GM23338 (cell line): ENCODE data around the gene UBQLN4. TPM values are rescaled to one million over a fixed set of nuclear protein-coding genes. Genes with fewer than 3 reads are reported as not detected.

Experiments used
- ATAC-seq: fragments of 200-7000 bp; cut with Tn5 transposase; 3 replicates; pipeline ENCODE4 v1.9.1; 2020
- DNase-seq: peaks from one replicate; pipeline ENCODE4 v3.0.0-alpha.2; 2015; ENCODE audit warnings: low spot score
- H2AFZ ChIP-seq: fragments of 200-600 bp; sonication (generic); 2 replicates; pipeline ENCODE4 v1.8.0; 2016; ENCODE audit warnings: antibody characterized with exemption, mild to moderate bottlenecking, moderate library complexity
- H3F3A ChIP-seq: fragments of 200-600 bp; sonication (generic); replicated peaks from 2 replicates; pipeline ENCODE4 v1.8.0; 2017; ENCODE audit warnings: antibody characterized with exemption, mixed run types, low read depth
- H3K27ac ChIP-seq: fragments of 200-600 bp; sonication (generic); 2 replicates; pipeline ENCODE4 v1.6.1; 2016; ENCODE audit warnings: low read depth
- H3K27me3 ChIP-seq: fragments of 200-600 bp; sonication (generic); 2 replicates; pipeline ENCODE4 v1.8.0; 2016; ENCODE audit warnings: mild to moderate bottlenecking, mixed run types, moderate library complexity; ENCODE audit not compliant: insufficient read depth
- H3K36me3 ChIP-seq: fragments of 200-600 bp; sonication (generic); 2 replicates; pipeline ENCODE4 v1.8.0; 2016; ENCODE audit warnings: mild to moderate bottlenecking; ENCODE audit not compliant: insufficient read depth
- H3K4me1 ChIP-seq: fragments of 200-600 bp; sonication (generic); 2 replicates; pipeline ENCODE4 v1.8.0; 2016; ENCODE audit warnings: mild to moderate bottlenecking, moderate library complexity; ENCODE audit not compliant: insufficient read depth
- H3K4me2 ChIP-seq: fragments of 200-600 bp; sonication (generic); 2 replicates; pipeline ENCODE4 v1.7.1; 2017; ENCODE audit warnings: mixed run types
- H3K4me3 ChIP-seq: fragments of 200-600 bp; sonication (generic); 2 replicates; pipeline ENCODE4 v1.6.1; 2016; ENCODE audit warnings: mixed run types
- H3K79me2 ChIP-seq: fragments of 200-600 bp; sonication (generic); replicated peaks from 2 replicates; pipeline ENCODE4 v1.8.0; 2017; ENCODE audit warnings: mild to moderate bottlenecking; ENCODE audit not compliant: insufficient read depth
- H3K9me2 ChIP-seq: fragments of 200-600 bp; sonication (generic); 2 replicates; pipeline ENCODE4 v1.8.0; 2017; ENCODE audit not compliant: insufficient read depth
- H4K20me1 ChIP-seq: fragments of 200-600 bp; sonication (generic); replicated peaks from 2 replicates; pipeline ENCODE4 v1.8.0; 2017; ENCODE audit warnings: mild to moderate bottlenecking; ENCODE audit not compliant: insufficient read depth
- H3K27ac Mint-ChIP-seq: 2 replicates; pipeline ENCODE4 v1.8.0; 2020; ENCODE audit warnings: inconsistent platforms, mild to moderate bottlenecking, moderate library complexity, mixed read lengths
- H3K27me3 Mint-ChIP-seq: 3 replicates; pipeline ENCODE4 v1.8.0; 2022; ENCODE audit warnings: low read depth, mild to moderate bottlenecking, moderate library complexity, mixed read lengths, inconsistent platforms; ENCODE audit not compliant: insufficient read depth, poor library complexity
- H3K36me3 Mint-ChIP-seq: 3 replicates; pipeline ENCODE4 v1.8.0; 2021; ENCODE audit warnings: low read depth, mild to moderate bottlenecking, inconsistent platforms, moderate library complexity, mixed read lengths
- H3K4me1 Mint-ChIP-seq: 3 replicates; pipeline ENCODE4 v1.8.0; 2020; ENCODE audit warnings: mild to moderate bottlenecking, inconsistent platforms, mixed read lengths
- H3K4me3 Mint-ChIP-seq: 3 replicates; pipeline ENCODE4 v1.8.0; 2021; ENCODE audit warnings: moderate library complexity, mild to moderate bottlenecking, inconsistent platforms, mixed read lengths
- H3K9me3 Mint-ChIP-seq: 3 replicates; pipeline ENCODE4 v1.8.0; 2020; ENCODE audit warnings: moderate library complexity, mild to moderate bottlenecking, inconsistent platforms, mixed read lengths
- CREB1 ChIP-seq: fragments of 250-450 bp; sonication (Bioruptor Pico); IDR thresholded peaks from 2 replicates; pipeline ENCODE4 v1.5.0; 2020; ENCODE audit warnings: low read depth, mild to moderate bottlenecking, moderate library complexity
- CTCF ChIP-seq, 2 experiments: fragments of 200-600 bp in 1 of 2; sonication (generic) in 1 of 2; conservative IDR thresholded peaks; 2 replicates each; pipeline versions ENCODE4 v1.5.1 to v1.6.1; 2016 to 2017; ENCODE audit warnings: antibody characterized with exemption in 2 of 2, low read depth in 2 of 2, mild to moderate bottlenecking in 2 of 2, moderate library complexity in 1 of 2
- ETS1 ChIP-seq: IDR thresholded peaks from 2 replicates; pipeline ENCODE4 v1.6.1; 2016; ENCODE audit warnings: antibody characterized with exemption
- EZH2 ChIP-seq: fragments of 200-600 bp; sonication (generic); IDR thresholded peaks from one replicate; pipeline ENCODE4 v1.8.0; 2017; ENCODE audit warnings: antibody characterized with exemption, mild to moderate bottlenecking, low read depth; ENCODE audit not compliant: unreplicated experiment
- EZH2phosphoT487 ChIP-seq: fragments of 200-600 bp; sonication (generic); IDR thresholded peaks from one replicate; pipeline ENCODE4 v1.8.1; 2018; ENCODE audit warnings: antibody characterized with exemption; ENCODE audit not compliant: unreplicated experiment
- JUNB ChIP-seq: IDR thresholded peaks from one replicate; pipeline ENCODE4 v1.6.1; 2016; ENCODE audit warnings: antibody characterized with exemption; ENCODE audit not compliant: unreplicated experiment
- NANOG ChIP-seq: IDR thresholded peaks from 2 replicates; pipeline ENCODE4 v1.6.1; 2016; ENCODE audit warnings: antibody characterized with exemption, borderline replicate concordance
- POLR2AphosphoS5 ChIP-seq: IDR thresholded peaks from 2 replicates; pipeline ENCODE4 v1.6.1; 2016; ENCODE audit warnings: antibody characterized with exemption, low read depth
- REST ChIP-seq: IDR thresholded peaks from one replicate; pipeline ENCODE4 v1.6.1; 2018; ENCODE audit warnings: antibody characterized with exemption; ENCODE audit not compliant: unreplicated experiment
- STAT1 ChIP-seq: IDR thresholded peaks from one replicate; pipeline ENCODE4 v1.6.1; 2016; ENCODE audit warnings: antibody characterized with exemption; ENCODE audit not compliant: unreplicated experiment
- ZNF114 ChIP-seq: fragments of 250-450 bp; sonication (Bioruptor Pico); IDR thresholded peaks from 2 replicates; pipeline ENCODE4 v1.5.0; 2020; ENCODE audit warnings: mild to moderate bottlenecking, moderate library complexity
- ZNF331 ChIP-seq: fragments of 250-450 bp; sonication (Bioruptor Pico); IDR thresholded peaks from 2 replicates; pipeline ENCODE4 v1.5.0; 2020; ENCODE audit warnings: low read depth, mild to moderate bottlenecking, moderate library complexity
- ZNF462 ChIP-seq: fragments of 250-450 bp; sonication (Bioruptor Pico); IDR thresholded peaks from 2 replicates; pipeline ENCODE4 v1.5.0; 2020; ENCODE audit warnings: mild to moderate bottlenecking, moderate library complexity
- polyA plus RNA-seq: library from polyadenylated mRNA; unstranded; fragments of >200 nt; fragmentation: Nextera tagmentation; extraction: Ambion mirVana; gene quantifications from 2 replicates; pipeline ENCODE4 v1.2.1, GENCODE V29; 2016
- total RNA-seq: library from RNA; depleted of rRNA; stranded (reverse); fragments of >200 nt; shearing (Covaris generic); gene quantifications from 2 replicates; pipeline ENCODE4 v1.2.3, GENCODE V29; 2014

The UBQLN4 gene
- total and polyA plus RNA-seq, 2 experiments from 2014 or later = 10.0 to 30.5 TPM

- Mint-ChIP-seq H3K27ac (no peak overlapping the region), H3K27me3 (peaks cover 5% of the 10 kb centered on the region), H3K36me3 (no peaks in the 10 kb centered on the region), H3K9me3 (no peaks in the 10 kb centered on the region), H3K4me3 (no peak overlapping the region), H3K4me1 (peaks cover 9% of the 10 kb centered on the region)
- 0 out of 2 replicates have a peak, but pooled peaks cover 4% of the 10 kb centered on the region for H3F3A ChIP-seq
- ATAC-seq (no peak), DNase-seq (no peak)
- no peak overlapping the region for H3K4me2 ChIP-seq
- H3K9me2 ChIP-seq = no peaks in the 10 kb centered on the region
- no peak for TF ChIP-seq JUNB
- TF ChIP-seq REST = no peak
- no peak for TF ChIP-seq ZNF114 (CRISPR knock-in tag)
- no peak for TF ChIP-seq ETS1
- no peak for TF ChIP-seq ZNF462 (CRISPR knock-in tag)
- no peak for TF ChIP-seq STAT1
- TF ChIP-seq NANOG = no peak
- TF ChIP-seq CTCF (conservative IDR thresholded peaks at IDR 0.05; ENCODE audit: low read depth in 2 of 2) = no peak
- no peak for TF ChIP-seq ZNF331 (CRISPR knock-in tag)
- no peak for TF ChIP-seq EZH2phosphoT487
- no peak for TF ChIP-seq EZH2
- no peak for TF ChIP-seq CREB1
- no peak for TF ChIP-seq POLR2AphosphoS5
- H3K79me2 ChIP-seq = no peaks in the 10 kb centered on the region
- no peaks in the 10 kb centered on the region for H3K36me3 ChIP-seq
- H2AFZ ChIP-seq = no peak overlapping the region
- peaks cover 6% of the 10 kb centered on the region; the same call in 1 of the 2 replicates for H3K4me1 ChIP-seq
- no peak overlapping the region for H3K4me3 ChIP-seq
- no peaks in the 10 kb centered on the region for H4K20me1 ChIP-seq
- H3K27me3 ChIP-seq = no peaks in the 10 kb centered on the region
- no peak overlapping the region for H3K27ac ChIP-seq
Observed at GRCh38 chr1:155999964-156000363, 53.6 kb downstream of the UBQLN4 start.
